ENCODE data around the gene DEFB129.

The DEFB129 gene

GRCh38 chr20:210809-211502, 16.1 kb upstream of the DEFB129 start:
- Histone ChIP-seq H3K27ac (ENCODE audit: low read length, poor library complexity, severe bottlenecking) (no peak overlapping the region), H2BK15ac (ENCODE audit: low read depth, poor library complexity, severe bottlenecking) (no peak overlapping the region), H3K36me3 (ENCODE audit: control insufficient read depth in 1 of 2, insufficient read depth in 2 of 2, low read depth in 1 of 2, low read length in 2 of 2) (no peaks in the 10 kb centered on the region), H3K9ac (ENCODE audit: low read length) (no peak overlapping the region), H3K4me3 (ENCODE audit: insufficient read depth in 1 of 2, low read depth in 1 of 2, low read length in 2 of 2) (no peak overlapping the region), H3K4me1 (ENCODE audit: control insufficient read depth, insufficient read depth, low read depth, low read length) (no peaks in the 10 kb centered on the region), H2BK12ac (ENCODE audit: low read length in 2 of 2) (no peak overlapping the region), H2BK120ac (ENCODE audit: low read depth, low read length) (no peak overlapping the region), H3K9me3 (ENCODE audit: control insufficient read depth, low read length) (no peaks in the 10 kb centered on the region), H2AFZ (ENCODE audit: low read depth, low read length) (no peak overlapping the region), H3K4ac (ENCODE audit: low read depth in 1 of 2, low read length in 2 of 2) (no peak overlapping the region), H3K18ac (ENCODE audit: low read depth in 1 of 2, low read length in 2 of 2) (no peak overlapping the region), H4K8ac (ENCODE audit: low read length) (no peak overlapping the region), H3K79me1 (replicated peaks; ENCODE audit: low read length, poor library complexity, severe bottlenecking) (no peaks in the 10 kb centered on the region), H2BK5ac (ENCODE audit: low read depth, low read length, poor library complexity, severe bottlenecking) (no peak overlapping the region), H2AK5ac (ENCODE audit: low read length, severe bottlenecking) (no peak overlapping the region), H3K4me2 (ENCODE audit: low read length, poor library complexity, severe bottlenecking) (no peak overlapping the region), H4K91ac (ENCODE audit: low read length) (no peak overlapping the region), H3K14ac (ENCODE audit: low read length in 2 of 2) (no peak overlapping the region), H3K27me3 (ENCODE audit: control insufficient read depth in 1 of 2, insufficient read depth in 1 of 2, low read length in 2 of 2) (peaks cover 16 to 19% of the 10 kb centered on the region in 2 experiments), H3K23ac (ENCODE audit: low read length in 2 of 2) (no peak overlapping the region)
- no peak for DNase-seq
- 45% methylated on average over 6 of the region's 7 CpGs for WGBS

GRCh38 chr20:214383-214782, 12.7 kb upstream of the DEFB129 start:
- H3K18ac ChIP-seq (ENCODE audit: low read depth in 1 of 2, low read length in 2 of 2), result no peak overlapping the region
- WGBS, result 20% methylated on average over 1 of the region's 2 CpGs
- peaks cover 16 to 30% of the 10 kb centered on the region in 2 experiments for H3K27me3 ChIP-seq (ENCODE audit: control insufficient read depth in 1 of 2, insufficient read depth in 1 of 2, low read length in 2 of 2)
- no peak overlapping the region for H3K23ac ChIP-seq (ENCODE audit: low read length in 2 of 2)
- no peak overlapping the region for H3K27ac ChIP-seq (ENCODE audit: low read length, poor library complexity, severe bottlenecking)
- H3K4ac ChIP-seq (ENCODE audit: low read depth in 1 of 2, low read length in 2 of 2), result no peak overlapping the region
- H3K4me2 ChIP-seq (ENCODE audit: low read length, poor library complexity, severe bottlenecking), result no peak overlapping the region
- DNase-seq, result no peak
- H2AK5ac ChIP-seq (ENCODE audit: low read length, severe bottlenecking), result no peak overlapping the region
- no peak overlapping the region for H3K14ac ChIP-seq (ENCODE audit: low read length in 2 of 2)
- no peak overlapping the region for H4K91ac ChIP-seq (ENCODE audit: low read length)
- H2BK5ac ChIP-seq (ENCODE audit: low read depth, low read length, poor library complexity, severe bottlenecking), result no peak overlapping the region
- no peaks in the 10 kb centered on the region for H3K9me3 ChIP-seq (ENCODE audit: control insufficient read depth, low read length)
- no peaks in the 10 kb centered on the region for H3K36me3 ChIP-seq (ENCODE audit: control insufficient read depth in 1 of 2, insufficient read depth in 2 of 2, low read depth in 1 of 2, low read length in 2 of 2)
- H3K9ac ChIP-seq (ENCODE audit: low read length), result no peak overlapping the region
- no peaks in the 10 kb centered on the region for H3K4me1 ChIP-seq (ENCODE audit: control insufficient read depth, insufficient read depth, low read depth, low read length)
- no peaks in the 10 kb centered on the region for H3K79me1 ChIP-seq (replicated peaks; ENCODE audit: low read length, poor library complexity, severe bottlenecking)
- no peak overlapping the region for H2BK120ac ChIP-seq (ENCODE audit: low read depth, low read length)
- no peak overlapping the region for H3K4me3 ChIP-seq (ENCODE audit: insufficient read depth in 1 of 2, low read depth in 1 of 2, low read length in 2 of 2)
- no peak overlapping the region for H2BK15ac ChIP-seq (ENCODE audit: low read depth, poor library complexity, severe bottlenecking)
- H4K8ac ChIP-seq (ENCODE audit: low read length), result no peak overlapping the region
- H2AFZ ChIP-seq (ENCODE audit: low read depth, low read length), result no peak overlapping the region
- no peak overlapping the region for H2BK12ac ChIP-seq (ENCODE audit: low read length in 2 of 2)

- Histone ChIP-seq H2AK5ac (ENCODE audit: low read length, severe bottlenecking) (no peak overlapping the region), H3K79me1 (replicated peaks; ENCODE audit: low read length, poor library complexity, severe bottlenecking) (no peaks in the 10 kb centered on the region), H3K27me3 (ENCODE audit: control insufficient read depth in 1 of 2, insufficient read depth in 1 of 2, low read length in 2 of 2) (peaks cover 15 to 40% of the 10 kb centered on the region in 2 experiments), H3K4ac (ENCODE audit: low read depth in 1 of 2, low read length in 2 of 2) (no peak overlapping the region), H3K27ac (ENCODE audit: low read length, poor library complexity, severe bottlenecking) (no peak overlapping the region), H2BK120ac (ENCODE audit: low read depth, low read length) (no peak overlapping the region), H3K14ac (ENCODE audit: low read length in 2 of 2) (no peak overlapping the region), H2BK12ac (ENCODE audit: low read length in 2 of 2) (no peak overlapping the region), H2BK15ac (ENCODE audit: low read depth, poor library complexity, severe bottlenecking) (no peak overlapping the region), H3K4me3 (ENCODE audit: insufficient read depth in 1 of 2, low read depth in 1 of 2, low read length in 2 of 2) (no peak overlapping the region), H3K18ac (ENCODE audit: low read depth in 1 of 2, low read length in 2 of 2) (no peak overlapping the region), H3K36me3 (ENCODE audit: control insufficient read depth in 1 of 2, insufficient read depth in 2 of 2, low read depth in 1 of 2, low read length in 2 of 2) (no peaks in the 10 kb centered on the region), H3K23ac (ENCODE audit: low read length in 2 of 2) (no peak overlapping the region), H4K8ac (ENCODE audit: low read length) (no peak overlapping the region), H3K4me1 (ENCODE audit: control insufficient read depth, insufficient read depth, low read depth, low read length) (no peaks in the 10 kb centered on the region), H4K91ac (ENCODE audit: low read length) (no peak overlapping the region), H3K4me2 (ENCODE audit: low read length, poor library complexity, severe bottlenecking) (no peak overlapping the region), H2AFZ (ENCODE audit: low read depth, low read length) (no peak overlapping the region), H3K9ac (ENCODE audit: low read length) (no peak overlapping the region), H3K9me3 (ENCODE audit: control insufficient read depth, low read length) (no peaks in the 10 kb centered on the region), H2BK5ac (ENCODE audit: low read depth, low read length, poor library complexity, severe bottlenecking) (no peak overlapping the region)
- no CpG with 5 or more reads among the region's 1 CpG for WGBS
- DNase-seq, result no peak
These were observed 11.3 kb upstream of the DEFB129 start for GRCh38 chr20:215796-216195.

GRCh38 chr20:217266-217665, 9.8 kb upstream of the DEFB129 start:
- Histone ChIP-seq H3K4me2 (ENCODE audit: low read length, poor library complexity, severe bottlenecking) (no peak overlapping the region), H3K79me1 (replicated peaks; ENCODE audit: low read length, poor library complexity, severe bottlenecking) (no peaks in the 10 kb centered on the region), H2BK120ac (ENCODE audit: low read depth, low read length) (no peak overlapping the region), H3K4ac (ENCODE audit: low read depth in 1 of 2, low read length in 2 of 2) (no peak overlapping the region), H3K9ac (ENCODE audit: low read length) (no peak overlapping the region), H2BK12ac (ENCODE audit: low read length in 2 of 2) (no peak overlapping the region), H2BK15ac (ENCODE audit: low read depth, poor library complexity, severe bottlenecking) (no peak overlapping the region), H4K91ac (ENCODE audit: low read length) (no peak overlapping the region), H2AFZ (ENCODE audit: low read depth, low read length) (no peak overlapping the region), H3K14ac (ENCODE audit: low read length in 2 of 2) (no peak overlapping the region), H3K27ac (ENCODE audit: low read length, poor library complexity, severe bottlenecking) (no peak overlapping the region), H3K23ac (ENCODE audit: low read length in 2 of 2) (no peak overlapping the region), H4K8ac (ENCODE audit: low read length) (no peak overlapping the region), H3K36me3 (ENCODE audit: control insufficient read depth in 1 of 2, insufficient read depth in 2 of 2, low read depth in 1 of 2, low read length in 2 of 2) (no peaks in the 10 kb centered on the region), H3K4me3 (ENCODE audit: insufficient read depth in 1 of 2, low read depth in 1 of 2, low read length in 2 of 2) (no peak overlapping the region), H2AK5ac (ENCODE audit: low read length, severe bottlenecking) (no peak overlapping the region), H3K18ac (ENCODE audit: low read depth in 1 of 2, low read length in 2 of 2) (no peak overlapping the region), H2BK5ac (ENCODE audit: low read depth, low read length, poor library complexity, severe bottlenecking) (no peak overlapping the region), H3K27me3 (ENCODE audit: control insufficient read depth in 1 of 2, insufficient read depth in 1 of 2, low read length in 2 of 2) (peaks cover 2 to 42% of the 10 kb centered on the region in 2 experiments), H3K9me3 (ENCODE audit: control insufficient read depth, low read length) (no peaks in the 10 kb centered on the region), H3K4me1 (ENCODE audit: control insufficient read depth, insufficient read depth, low read depth, low read length) (no peaks in the 10 kb centered on the region)
- no CpG with 5 or more reads among the region's 1 CpG for WGBS
- DNase-seq, result no peak

All from mesenchymal stem cell (in vitro differentiated cells and primary cell).